Activated naive CD4-positive, alpha-beta T cell (primary cell): ENCODE data around the gene TRABD2B.

Source experiments
- DNase-seq, 4 experiments: peaks; one replicate each; lab custom pipeline; 2025; lab: John Stamatoyannopoulos, UW

Gene TRABD2B

DNA sequence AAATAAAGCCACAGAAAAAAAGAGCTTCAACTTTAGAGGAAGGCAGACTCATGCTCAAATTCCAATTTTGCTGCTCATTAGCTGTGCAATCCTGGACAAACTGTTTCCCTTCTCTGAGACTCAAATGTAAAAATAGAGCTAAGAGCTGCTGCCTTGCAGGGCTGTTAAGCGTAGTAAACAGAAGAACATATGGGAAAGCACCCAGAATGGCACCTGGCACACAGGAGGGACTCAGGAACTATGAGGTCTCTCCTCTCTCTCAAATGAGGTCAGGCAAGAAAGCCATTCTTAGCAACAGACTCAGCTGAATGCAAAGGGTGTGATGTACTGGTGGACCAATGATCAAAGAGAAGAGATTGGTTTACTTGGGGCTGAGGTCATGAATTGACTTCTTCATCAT lies 61.3 kb downstream of the TRABD2B start:
- DNase-seq = no peak

- no peak for DNase-seq
Measured at GRCh38 chr1:47935163-47935562, 62.0 kb downstream of the TRABD2B start.

GRCh38 chr1:47934243-47934805 lies 62.9 kb downstream of the TRABD2B start:
- no peak for DNase-seq

- DNase-seq = no peak
Measured at GRCh38 chr1:47932743-47933142, 64.4 kb downstream of the TRABD2B start.

DNA sequence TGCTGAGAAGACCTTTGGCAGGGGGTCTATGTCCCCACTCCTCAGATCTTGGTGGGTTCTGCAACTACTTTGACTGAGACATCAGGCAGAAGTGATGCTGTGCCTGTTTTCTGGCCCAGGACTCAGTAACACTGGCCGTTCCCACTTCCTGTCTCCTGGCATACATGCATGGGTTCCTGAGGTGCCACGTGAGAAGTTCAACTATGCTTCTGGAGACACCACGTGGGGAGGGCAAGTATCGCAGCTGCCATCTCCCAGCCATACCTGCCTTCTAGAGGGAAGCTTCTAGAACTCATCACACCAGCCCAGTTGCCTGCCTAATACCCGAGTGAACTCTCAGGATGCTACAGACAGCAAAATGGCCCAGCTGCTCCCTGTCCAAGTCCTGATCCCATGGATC lies 65.8 kb downstream of the TRABD2B start:
- DNase-seq = no peak

- no peak for DNase-seq
Measured at GRCh38 chr1:47930210-47930840, 66.9 kb downstream of the TRABD2B start.

DNA sequence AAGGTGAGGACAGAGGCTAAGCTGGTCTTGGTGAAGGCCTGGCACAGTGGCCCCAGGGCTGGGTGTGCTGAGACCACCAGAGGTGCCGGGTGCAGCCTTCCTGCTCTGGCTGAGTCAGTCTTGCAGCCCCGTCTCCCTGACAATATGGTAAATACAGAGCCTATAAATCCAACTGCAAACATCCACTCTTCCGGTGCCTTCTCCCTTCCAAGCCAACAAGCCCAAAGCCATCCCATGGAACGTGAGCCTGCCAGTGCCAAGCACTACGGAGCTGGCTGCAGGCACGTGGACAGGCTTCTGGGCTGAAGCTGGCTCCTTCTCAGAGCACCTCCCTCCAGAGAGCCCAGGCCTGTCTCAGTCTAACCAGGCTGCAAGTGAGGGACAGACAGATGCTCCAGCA lies 70.0 kb downstream of the TRABD2B start:
- no peak for DNase-seq

- DNase-seq = no peak
Measured at GRCh38 chr1:47926461-47926999, 70.7 kb downstream of the TRABD2B start.

DNA sequence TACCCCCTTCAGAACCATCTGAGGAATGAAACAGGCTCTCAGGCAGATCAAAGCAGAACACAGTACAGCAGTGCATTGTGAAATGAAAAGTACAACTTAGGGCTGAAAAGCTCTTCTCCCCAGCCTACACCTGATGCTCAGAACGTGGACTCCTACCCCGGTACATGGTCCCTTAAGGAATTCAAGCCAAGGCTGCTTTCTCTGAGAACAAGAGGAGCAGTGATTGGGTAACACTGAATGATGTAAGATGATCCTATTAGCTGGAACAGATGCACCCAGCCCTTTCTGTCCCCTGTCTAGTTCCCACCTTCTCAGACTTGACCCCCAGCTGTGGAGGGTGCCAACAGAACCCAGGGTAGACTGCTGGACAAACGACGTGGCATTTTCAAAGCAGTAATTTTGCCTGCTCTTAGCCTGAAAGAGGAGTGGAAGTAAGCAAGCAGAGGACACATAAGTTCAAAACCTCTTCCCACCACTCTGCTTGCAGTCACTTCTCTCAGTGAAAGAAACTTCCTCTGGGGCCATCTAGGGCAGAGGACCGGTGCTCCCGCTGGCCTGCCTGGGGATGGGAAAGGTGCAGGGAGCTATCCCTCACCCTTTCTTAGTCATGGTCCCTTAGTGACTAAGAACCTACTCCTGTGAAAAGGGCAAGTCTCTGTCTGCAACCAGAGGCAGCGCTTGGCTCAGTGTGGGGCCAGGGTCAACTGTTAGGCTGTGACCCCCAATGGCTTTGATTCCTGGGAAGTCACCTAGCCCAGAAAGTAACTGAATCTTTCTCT lies 72.7 kb downstream of the TRABD2B start:
- no peak for DNase-seq

GRCh38 chr1:47921935-47922415 lies 75.2 kb downstream of the TRABD2B start:
- no peak for DNase-seq

GRCh38 chr1:47919113-47919833 lies 77.9 kb downstream of the TRABD2B start:
- no peak for DNase-seq

GRCh38 chr1:47918257-47918867 lies 78.8 kb downstream of the TRABD2B start:
- DNase-seq = no peak

- DNase-seq = no peak
Measured at GRCh38 chr1:47917687-47918086, 79.5 kb downstream of the TRABD2B start.

GRCh38 chr1:47915677-47916353 lies 81.4 kb downstream of the TRABD2B start:
- no peak for DNase-seq

DNA sequence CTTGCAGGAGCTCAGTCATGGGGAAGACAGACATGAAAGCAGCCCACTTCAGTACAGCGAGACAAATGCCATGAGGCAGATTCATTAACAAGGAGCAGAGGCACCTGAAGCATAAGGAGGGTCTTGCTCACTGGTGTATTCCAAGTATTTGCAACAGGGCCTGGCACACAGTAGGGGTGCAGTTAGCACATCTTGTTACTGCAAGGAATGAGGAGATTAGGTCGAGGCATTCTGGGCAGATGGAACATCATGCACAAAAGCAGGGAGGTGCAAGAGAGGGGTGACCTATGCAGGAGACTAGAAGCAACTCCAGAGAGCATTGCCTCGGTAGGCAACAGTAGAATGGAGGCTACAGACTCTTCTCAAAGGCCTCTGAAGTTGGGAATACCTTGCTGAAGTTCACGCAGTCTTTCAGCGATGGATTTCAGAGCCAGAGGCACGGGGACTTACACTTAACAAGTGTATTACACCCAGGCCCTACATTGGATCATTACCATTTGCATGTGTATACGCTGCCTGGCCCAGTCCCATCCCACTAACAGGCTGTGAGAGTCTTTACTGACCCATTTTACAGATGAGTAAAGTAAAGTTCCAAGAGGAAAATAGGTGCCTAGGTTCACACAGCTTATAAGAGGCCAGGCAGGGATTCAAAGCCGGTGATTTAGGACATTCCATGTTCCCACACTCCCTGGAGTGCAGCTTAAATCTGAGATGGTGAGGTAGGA lies 82.1 kb downstream of the TRABD2B start:
- no peak for DNase-seq

- no peak for DNase-seq
Measured at GRCh38 chr1:47914218-47914938, 82.8 kb downstream of the TRABD2B start.

GRCh38 chr1:47913225-47913823 lies 83.9 kb downstream of the TRABD2B start:
- DNase-seq = no peak

GRCh38 chr1:47912756-47913155 lies 84.4 kb downstream of the TRABD2B start:
- no peak for DNase-seq

- no peak for DNase-seq
Measured at GRCh38 chr1:47911892-47912291, 85.3 kb downstream of the TRABD2B start.
